HepG2 (cell line): ENCODE measurements around the gene TRAF3.

Experiments
- EZH2 ChIP-seq: conservative IDR thresholded peaks from 2 replicates; pipeline ENCODE4 v1.6.1; 2012; ENCODE audit warnings: mild to moderate bottlenecking, low read depth, low read length, moderate library complexity
- MTF2 ChIP-seq: sonication (generic); formaldehyde crosslinking; IDR thresholded peaks from 2 replicates; pipeline ENCODE4 v1.5.0; 2020; ENCODE audit warnings: missing genetic modification reagents, borderline replicate concordance
- NFE2 ChIP-seq: sonication (generic); formaldehyde crosslinking; IDR thresholded peaks from 2 replicates; pipeline ENCODE4 v1.4.0; 2020; ENCODE audit warnings: missing genetic modification reagents
- PTBP1 ChIP-seq: fragments of 200-400 bp; formaldehyde crosslinking; IDR thresholded peaks from 2 replicates; pipeline ENCODE4 v1.6.1; 2018; ENCODE audit warnings: low read length, low read depth; ENCODE audit not compliant: poor library complexity, severe bottlenecking
- ZNF138 ChIP-seq: sonication (generic); formaldehyde crosslinking; IDR thresholded peaks from 2 replicates; pipeline ENCODE4 v1.5.0; 2020; ENCODE audit warnings: mild to moderate bottlenecking, low read depth, missing genetic modification reagents
- TF ChIP-seq, protein P1 (sequence below): sonication (generic); formaldehyde crosslinking; IDR thresholded peaks from 2 replicates; pipeline ENCODE4 v1.5.0; 2020; ENCODE audit warnings: mild to moderate bottlenecking, missing genetic modification reagents, moderate library complexity

DNA sequence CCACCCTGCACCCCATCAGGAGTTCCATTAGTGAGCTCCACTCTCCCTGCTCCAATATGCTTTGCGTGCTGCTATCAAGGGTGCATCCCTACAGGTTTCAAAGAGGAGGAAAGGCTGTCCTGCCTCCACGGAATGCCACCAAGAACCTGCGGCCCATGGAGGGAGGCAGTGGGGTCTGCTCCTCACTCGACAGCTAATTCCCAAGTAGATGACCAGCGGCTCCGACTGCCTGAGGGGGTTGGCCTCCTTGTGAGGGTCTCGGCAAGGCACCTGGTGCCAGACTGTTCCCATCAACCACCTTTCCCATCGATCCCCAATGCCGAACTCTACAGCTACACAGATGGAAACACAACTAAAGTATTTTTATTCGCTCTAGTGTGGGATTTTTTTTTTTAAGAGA lies 181.2 kb downstream of the TRAF3 start:
- TF ChIP-seq, protein P1, sequence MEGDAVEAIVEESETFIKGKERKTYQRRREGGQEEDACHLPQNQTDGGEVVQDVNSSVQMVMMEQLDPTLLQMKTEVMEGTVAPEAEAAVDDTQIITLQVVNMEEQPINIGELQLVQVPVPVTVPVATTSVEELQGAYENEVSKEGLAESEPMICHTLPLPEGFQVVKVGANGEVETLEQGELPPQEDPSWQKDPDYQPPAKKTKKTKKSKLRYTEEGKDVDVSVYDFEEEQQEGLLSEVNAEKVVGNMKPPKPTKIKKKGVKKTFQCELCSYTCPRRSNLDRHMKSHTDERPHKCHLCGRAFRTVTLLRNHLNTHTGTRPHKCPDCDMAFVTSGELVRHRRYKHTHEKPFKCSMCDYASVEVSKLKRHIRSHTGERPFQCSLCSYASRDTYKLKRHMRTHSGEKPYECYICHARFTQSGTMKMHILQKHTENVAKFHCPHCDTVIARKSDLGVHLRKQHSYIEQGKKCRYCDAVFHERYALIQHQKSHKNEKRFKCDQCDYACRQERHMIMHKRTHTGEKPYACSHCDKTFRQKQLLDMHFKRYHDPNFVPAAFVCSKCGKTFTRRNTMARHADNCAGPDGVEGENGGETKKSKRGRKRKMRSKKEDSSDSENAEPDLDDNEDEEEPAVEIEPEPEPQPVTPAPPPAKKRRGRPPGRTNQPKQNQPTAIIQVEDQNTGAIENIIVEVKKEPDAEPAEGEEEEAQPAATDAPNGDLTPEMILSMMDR (CRISPR knock-in tag) = no peak
- TF ChIP-seq PTBP1 (no peak), EZH2 (no peak), NFE2 (CRISPR knock-in tag) (no peak), ZNF138 (CRISPR knock-in tag) (no peak), MTF2 (no peak)
